Measurements from ENCODE around the gene MAP3K20. TPM values are rescaled to one million over a fixed set of nuclear protein-coding genes. Genes with fewer than 3 reads are reported as not detected.

MAP3K20 gene
- total and polyA plus RNA-seq, 10 donors: 3.2 to 24.1 (median 14.6) TPM

DNA sequence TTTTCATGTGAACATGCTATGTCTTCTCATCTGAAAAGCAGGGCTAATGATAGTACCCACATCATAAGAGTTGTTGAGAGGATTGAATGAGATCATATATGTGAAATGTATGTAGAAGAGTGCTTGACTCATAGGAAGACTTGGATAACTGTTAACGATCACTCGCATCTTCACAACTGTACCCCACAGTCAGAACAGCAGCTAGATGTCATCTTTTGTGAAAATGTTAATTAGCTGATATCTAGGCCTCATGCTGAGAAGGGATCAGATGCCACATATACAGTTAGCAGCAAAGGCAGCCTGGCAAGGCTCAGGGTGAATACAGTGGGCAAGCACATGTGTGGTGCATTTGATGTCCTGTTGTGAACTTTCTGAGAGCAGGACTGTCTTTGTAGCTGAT lies 24.2 kb downstream of the MAP3K20 start:
- intact Hi-C loops (cut with DNase I; ENCODE audit: low total_unique reads): no loop called here
- Histone ChIP-seq H3K36me3 (peaks cover 0 to 9% (median 0%) of the 10 kb centered on the region in 6 donors), H3K27me3 (replicated peaks in 1 of 7) (no peaks in the 10 kb centered on the region), H3K27ac (no peak overlapping the region), H3K4me3 (no peak overlapping the region), H3K9me3 (no peaks in the 10 kb centered on the region), H3K4me1 (peaks cover 0 to 4% (median 0%) of the 10 kb centered on the region in 6 donors)
- no peak for DNase-seq
- 83 to 98% (median 95%) methylated on average over 2 of the region's 2 CpGs for WGBS, 5 donors
- TF ChIP-seq CTCF (IDR thresholded peaks at IDR 0.05 in 8 of 11, conservative IDR thresholded peaks at IDR 0.05 in 3 of 11): no peak
- TF ChIP-seq POLR2AphosphoS5 (IDR thresholded peaks at IDR 0.05): no peak

- TF ChIP-seq CTCF (IDR thresholded peaks at IDR 0.05 in 8 of 11, conservative IDR thresholded peaks at IDR 0.05 in 3 of 11): no peak
- no peak for TF ChIP-seq POLR2AphosphoS5 (IDR thresholded peaks at IDR 0.05)
- no peak overlapping the region for H3K4me3 ChIP-seq
- no peak overlapping the region for H3K27ac ChIP-seq
- WGBS, 5 donors: 66 to 83% (median 68%) methylated on average over 3 of the region's 3 CpGs
- peaks cover 0 to 4% (median 0%) of the 10 kb centered on the region in 6 donors for H3K4me1 ChIP-seq
- H3K9me3 ChIP-seq: no peaks in the 10 kb centered on the region
- H3K36me3 ChIP-seq: peaks cover 0 to 4% (median 0%) of the 10 kb centered on the region in 6 donors
- DNase-seq: no peak
- H3K27me3 ChIP-seq (replicated peaks in 1 of 7): no peaks in the 10 kb centered on the region
- intact Hi-C loops (cut with DNase I; ENCODE audit: low total_unique reads): no loop called here
These were observed 26.0 kb downstream of the MAP3K20 start for GRCh38 chr2:173101687-173102086.

- DNase-seq: no peak
- Histone ChIP-seq H3K4me3 (no peak overlapping the region), H3K27ac (no peak overlapping the region), H3K36me3 (no peaks in the 10 kb centered on the region), H3K9me3 (no peaks in the 10 kb centered on the region), H3K27me3 (replicated peaks in 1 of 7) (no peaks in the 10 kb centered on the region), H3K4me1 (peaks cover 0 to 4% (median 0%) of the 10 kb centered on the region in 6 donors)
- 86 to 95% (median 91%) methylated on average over 1 of the region's 1 CpG for WGBS, 5 donors
- no peak for TF ChIP-seq POLR2A (IDR thresholded peaks at IDR 0.05)
- intact Hi-C loops (cut with DNase I; ENCODE audit: low total_unique reads): no loop called here
These were observed 28.5 kb downstream of the MAP3K20 start for GRCh38 chr2:173104156-173104555.

DNA sequence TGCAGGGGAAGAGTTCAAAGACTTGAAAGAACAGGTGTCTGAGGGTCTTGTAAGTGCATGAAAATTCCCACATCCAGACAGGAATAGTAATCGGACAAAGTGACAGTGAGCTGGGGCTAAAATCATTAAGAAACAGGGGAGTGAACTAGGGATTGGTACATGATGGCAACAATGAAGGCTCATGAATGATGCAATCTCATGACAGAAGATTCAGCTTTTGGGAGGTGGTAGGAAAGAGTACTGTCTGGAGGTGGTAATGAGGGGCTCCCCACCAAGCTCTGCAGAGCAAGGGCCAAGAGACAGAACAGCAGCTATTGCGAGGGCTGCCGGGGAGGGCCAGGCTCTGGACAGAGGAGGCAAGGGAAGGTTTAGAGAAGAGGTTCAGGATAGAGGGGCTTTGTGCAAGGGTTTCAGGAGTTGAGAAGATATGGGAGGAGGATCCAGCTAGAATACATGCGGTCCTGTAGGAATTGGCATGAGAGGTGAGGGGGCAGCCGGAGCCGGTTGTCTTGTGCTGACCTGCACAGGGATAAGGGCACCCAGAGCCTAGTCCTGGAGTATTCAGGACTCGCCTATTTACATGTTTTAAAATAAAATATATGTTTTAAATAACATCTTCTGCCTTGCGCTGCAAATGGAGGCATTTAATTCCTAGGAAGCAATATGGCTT lies 31.4 kb downstream of the MAP3K20 start:
- intact Hi-C loops (cut with DNase I; ENCODE audit: low total_unique reads): no loop called here
- H3K27me3 ChIP-seq (replicated peaks in 1 of 7): no peaks in the 10 kb centered on the region
- H3K27ac ChIP-seq: no peak overlapping the region
- H3K4me1 ChIP-seq: no peaks in the 10 kb centered on the region
- no peaks in the 10 kb centered on the region for H3K36me3 ChIP-seq
- no peak for DNase-seq
- TF ChIP-seq POLR2AphosphoS5 (IDR thresholded peaks at IDR 0.05): no peak
- TF ChIP-seq CTCF (IDR thresholded peaks at IDR 0.05 in 8 of 11, conservative IDR thresholded peaks at IDR 0.05 in 3 of 11): no peak
- no peak for TF ChIP-seq POLR2A (IDR thresholded peaks at IDR 0.05)
- no peaks in the 10 kb centered on the region for H3K9me3 ChIP-seq
- no peak overlapping the region for H3K4me3 ChIP-seq
- WGBS, 5 donors: 94 to 98% (median 97%) methylated on average over 8 of the region's 8 CpGs
